ENCODE results near the gene HYOU1.

Gene HYOU1

GRCh38 chr11:119015054-119015611, 41.9 kb downstream of the HYOU1 start:
- H3K27ac ChIP-seq = peak overlapping the region; percentile 96

GRCh38 chr11:119014209-119014924, 42.6 kb downstream of the HYOU1 start:
- H3K27ac ChIP-seq = peak overlapping the region; percentile 96; the same call in 1 of the 2 replicates
- no peak for TF ChIP-seq ZFX (IDR thresholded peaks at IDR 0.05; ENCODE audit: borderline replicate concordance)
- TF ChIP-seq CTCF (IDR thresholded peaks at IDR 0.05) = no peak

More at GRCh38 chr11:119015054-119015611, 41.9 kb downstream of the HYOU1 start:
- no peak for TF ChIP-seq ZFX (IDR thresholded peaks at IDR 0.05; ENCODE audit: borderline replicate concordance)
- TF ChIP-seq CTCF (IDR thresholded peaks at IDR 0.05) = peak; percentile 46

- H3K27ac ChIP-seq = peak overlapping the region; percentile 29
- TF ChIP-seq ZFX (IDR thresholded peaks at IDR 0.05; ENCODE audit: borderline replicate concordance) (no peak), CTCF (IDR thresholded peaks at IDR 0.05) (no peak)
These were observed 44.3 kb downstream of the HYOU1 start for GRCh38 chr11:119012629-119013170.

GRCh38 chr11:119011476-119012053, 45.4 kb downstream of the HYOU1 start:
- no peak for TF ChIP-seq CTCF (IDR thresholded peaks at IDR 0.05)
- TF ChIP-seq ZFX (IDR thresholded peaks at IDR 0.05; ENCODE audit: borderline replicate concordance) = no peak
- H3K27ac ChIP-seq = peak overlapping the region; percentile 29

GRCh38 chr11:119006656-119007055, 50.3 kb downstream of the HYOU1 start:
- no peak for TF ChIP-seq ZFX (IDR thresholded peaks at IDR 0.05; ENCODE audit: borderline replicate concordance)
- no peak for TF ChIP-seq CTCF (IDR thresholded peaks at IDR 0.05)
- H3K27ac ChIP-seq = no peak overlapping the region

GRCh38 chr11:119000906-119001305, 56.1 kb downstream of the HYOU1 start:
- TF ChIP-seq ZFX (IDR thresholded peaks at IDR 0.05; ENCODE audit: borderline replicate concordance) = no peak
- TF ChIP-seq CTCF (IDR thresholded peaks at IDR 0.05) = no peak
- H3K27ac ChIP-seq = no peak overlapping the region

GRCh38 chr11:118998822-118999221, 58.2 kb downstream of the HYOU1 start:
- H3K27ac ChIP-seq = peak overlapping the region; percentile 78
- TF ChIP-seq ZFX (IDR thresholded peaks at IDR 0.05; ENCODE audit: borderline replicate concordance) (no peak), CTCF (IDR thresholded peaks at IDR 0.05) (no peak)

Measured in 22Rv1 (cell line).